ENCODE measurements around the gene MRGPRD.

MRGPRD gene

DNA sequence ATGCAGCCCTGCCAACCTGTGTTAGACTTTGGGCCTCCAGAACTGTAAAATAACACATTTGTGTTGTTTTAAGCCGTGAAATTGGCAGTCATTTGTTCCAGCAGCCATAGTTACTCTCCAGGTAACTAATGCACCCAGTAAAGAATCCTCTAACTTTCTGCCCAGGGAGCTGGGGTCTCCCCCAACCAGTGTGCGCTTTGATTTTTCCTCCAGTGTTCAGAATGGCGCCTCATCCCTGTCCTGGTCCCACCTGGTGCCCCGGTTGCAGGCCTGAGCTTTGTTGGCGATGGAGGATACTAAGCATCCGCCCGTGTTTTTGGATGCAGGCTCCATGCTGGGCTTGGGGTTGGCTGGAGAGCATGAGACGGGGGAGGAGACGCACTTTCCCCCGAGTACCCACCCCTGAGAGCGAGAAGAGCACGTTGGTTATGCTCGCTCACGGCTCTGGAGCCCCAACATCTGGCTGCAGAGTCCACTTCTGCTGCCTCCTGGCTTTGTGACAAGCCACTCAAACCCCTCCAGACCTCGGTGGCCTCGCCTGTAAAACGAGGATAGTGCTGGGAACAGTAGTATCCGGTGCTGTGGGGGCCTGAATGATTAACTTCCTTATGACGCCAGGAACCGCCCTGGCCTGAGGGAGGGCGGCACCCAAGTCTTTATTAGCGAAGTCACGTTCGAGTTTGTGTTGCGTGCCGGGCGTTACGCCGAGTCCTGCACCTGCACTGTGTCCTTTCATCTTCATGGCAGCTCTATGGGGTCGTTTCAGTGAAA is 25.8 kb downstream of the MRGPRD start:
- no peaks in the 10 kb centered on the region for H3K36me3 ChIP-seq (ENCODE audit: insufficient read depth, low read length)
- no peak overlapping the region for H3K4me2 ChIP-seq (ENCODE audit: insufficient read depth, low read length)
- H3K9ac ChIP-seq (ENCODE audit: low read depth, low read length) = no peak overlapping the region
- no peak for TF ChIP-seq EZH2 (IDR thresholded peaks at IDR 0.05; ENCODE audit: borderline replicate concordance, low read depth, low read length, severe bottlenecking)
- TF ChIP-seq, protein P1, sequence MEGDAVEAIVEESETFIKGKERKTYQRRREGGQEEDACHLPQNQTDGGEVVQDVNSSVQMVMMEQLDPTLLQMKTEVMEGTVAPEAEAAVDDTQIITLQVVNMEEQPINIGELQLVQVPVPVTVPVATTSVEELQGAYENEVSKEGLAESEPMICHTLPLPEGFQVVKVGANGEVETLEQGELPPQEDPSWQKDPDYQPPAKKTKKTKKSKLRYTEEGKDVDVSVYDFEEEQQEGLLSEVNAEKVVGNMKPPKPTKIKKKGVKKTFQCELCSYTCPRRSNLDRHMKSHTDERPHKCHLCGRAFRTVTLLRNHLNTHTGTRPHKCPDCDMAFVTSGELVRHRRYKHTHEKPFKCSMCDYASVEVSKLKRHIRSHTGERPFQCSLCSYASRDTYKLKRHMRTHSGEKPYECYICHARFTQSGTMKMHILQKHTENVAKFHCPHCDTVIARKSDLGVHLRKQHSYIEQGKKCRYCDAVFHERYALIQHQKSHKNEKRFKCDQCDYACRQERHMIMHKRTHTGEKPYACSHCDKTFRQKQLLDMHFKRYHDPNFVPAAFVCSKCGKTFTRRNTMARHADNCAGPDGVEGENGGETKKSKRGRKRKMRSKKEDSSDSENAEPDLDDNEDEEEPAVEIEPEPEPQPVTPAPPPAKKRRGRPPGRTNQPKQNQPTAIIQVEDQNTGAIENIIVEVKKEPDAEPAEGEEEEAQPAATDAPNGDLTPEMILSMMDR (IDR thresholded peaks at IDR 0.05; ENCODE audit: borderline replicate concordance, extremely low read depth, low read length, poor library complexity, severe bottlenecking) = no peak
- H4K20me1 ChIP-seq (ENCODE audit: insufficient read depth, low read length) = no peaks in the 10 kb centered on the region; the same call in 1 of the 2 replicates
- H3K27ac ChIP-seq (ENCODE audit: low read length) = no peak overlapping the region
- no peaks in the 10 kb centered on the region for H3K27me3 ChIP-seq (ENCODE audit: insufficient read depth, low read length, poor library complexity)
- no peaks in the 10 kb centered on the region for H3K79me2 ChIP-seq (ENCODE audit: insufficient read depth, low read length)
- no peak for DNase-seq
- no peak overlapping the region for H3K4me3 ChIP-seq (ENCODE audit: low read depth in 1 of 2, low read length in 2 of 2)
- no peaks in the 10 kb centered on the region for H3K4me1 ChIP-seq (ENCODE audit: insufficient read depth, low read length)
- no peak overlapping the region for H2AFZ ChIP-seq (ENCODE audit: low read depth, low read length)
- no peak for ATAC-seq (ENCODE audit: insufficient read depth, low read depth)
- no peaks in the 10 kb centered on the region for H3K9me3 ChIP-seq (ENCODE audit: insufficient read depth, low read length, severe bottlenecking)

DNA sequence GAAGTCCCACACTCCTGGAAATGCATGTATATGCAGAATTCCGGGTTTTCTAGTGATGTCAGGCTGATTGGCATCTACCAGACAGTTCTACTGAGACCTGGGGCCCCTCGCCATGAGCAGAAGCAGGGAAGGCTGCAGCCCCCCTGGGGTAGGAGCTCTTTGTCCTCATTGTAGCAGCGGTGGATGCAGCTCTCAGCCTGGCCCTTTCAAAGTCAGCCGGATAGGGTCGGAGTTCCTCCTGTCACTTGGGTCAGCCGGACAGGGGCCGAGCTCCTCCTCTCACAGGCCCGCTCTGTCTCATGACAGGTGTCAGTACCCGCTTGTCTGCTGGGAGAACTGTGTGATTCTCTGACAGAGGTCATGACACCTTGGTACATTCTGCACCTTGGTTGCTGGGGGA is 30.0 kb downstream of the MRGPRD start:
- DNase-seq (no peak), ATAC-seq (ENCODE audit: insufficient read depth, low read depth) (no peak)
- H3K9ac ChIP-seq (ENCODE audit: low read depth, low read length) = no peak overlapping the region
- H3K4me1 ChIP-seq (ENCODE audit: insufficient read depth, low read length) = no peaks in the 10 kb centered on the region
- no peaks in the 10 kb centered on the region for H3K27me3 ChIP-seq (ENCODE audit: insufficient read depth, low read length, poor library complexity)
- no peaks in the 10 kb centered on the region for H3K36me3 ChIP-seq (ENCODE audit: insufficient read depth, low read length)
- H4K20me1 ChIP-seq (ENCODE audit: insufficient read depth, low read length) = no peaks in the 10 kb centered on the region
- no peak overlapping the region for H3K27ac ChIP-seq (ENCODE audit: low read length)
- TF ChIP-seq EZH2 (IDR thresholded peaks at IDR 0.05; ENCODE audit: borderline replicate concordance, low read depth, low read length, severe bottlenecking) = no peak
- TF ChIP-seq, protein P1 (IDR thresholded peaks at IDR 0.05; ENCODE audit: borderline replicate concordance, extremely low read depth, low read length, poor library complexity, severe bottlenecking) = no peak
- H3K4me2 ChIP-seq (ENCODE audit: insufficient read depth, low read length) = no peak overlapping the region
- H3K79me2 ChIP-seq (ENCODE audit: insufficient read depth, low read length) = no peaks in the 10 kb centered on the region
- H3K9me3 ChIP-seq (ENCODE audit: insufficient read depth, low read length, severe bottlenecking) = no peaks in the 10 kb centered on the region
- no peak overlapping the region for H3K4me3 ChIP-seq (ENCODE audit: low read depth in 1 of 2, low read length in 2 of 2)
- H2AFZ ChIP-seq (ENCODE audit: low read depth, low read length) = no peak overlapping the region

DNA sequence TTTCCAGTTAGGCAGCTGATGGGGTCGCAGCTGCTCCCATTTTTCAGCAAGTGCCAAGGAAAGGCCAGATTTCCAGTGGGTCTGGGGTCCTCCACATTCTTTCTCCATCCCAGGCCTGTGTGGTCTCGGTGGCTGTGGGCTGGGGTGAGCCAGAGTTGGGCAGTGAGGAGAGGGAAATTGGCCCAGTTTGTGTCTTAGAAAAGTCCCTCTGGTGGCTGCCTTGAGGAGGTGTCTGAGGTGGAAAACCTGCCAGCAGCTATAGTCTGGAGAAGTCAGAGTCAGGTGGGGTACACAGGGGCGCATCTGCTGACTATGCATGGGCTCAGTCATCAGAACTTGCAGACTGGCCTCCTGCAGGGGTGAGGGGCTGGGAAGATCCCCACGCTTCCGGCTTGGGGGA is 30.5 kb downstream of the MRGPRD start:
- TF ChIP-seq, protein P1 (IDR thresholded peaks at IDR 0.05; ENCODE audit: borderline replicate concordance, extremely low read depth, low read length, poor library complexity, severe bottlenecking) = peak; percentile 38
- TF ChIP-seq EZH2 (IDR thresholded peaks at IDR 0.05; ENCODE audit: borderline replicate concordance, low read depth, low read length, severe bottlenecking) = no peak
- no peaks in the 10 kb centered on the region for H3K27me3 ChIP-seq (ENCODE audit: insufficient read depth, low read length, poor library complexity)
- DNase-seq (no peak), ATAC-seq (ENCODE audit: insufficient read depth, low read depth) (peak; percentile 56; the same call in 2 of the 3 replicates)
- no peak overlapping the region for H3K27ac ChIP-seq (ENCODE audit: low read length)
- H3K36me3 ChIP-seq (ENCODE audit: insufficient read depth, low read length) = no peaks in the 10 kb centered on the region
- no peak overlapping the region for H3K9ac ChIP-seq (ENCODE audit: low read depth, low read length)
- no peak overlapping the region for H3K4me2 ChIP-seq (ENCODE audit: insufficient read depth, low read length)
- no peak overlapping the region for H3K4me3 ChIP-seq (ENCODE audit: low read depth in 1 of 2, low read length in 2 of 2)
- H3K79me2 ChIP-seq (ENCODE audit: insufficient read depth, low read length) = no peaks in the 10 kb centered on the region
- H4K20me1 ChIP-seq (ENCODE audit: insufficient read depth, low read length) = no peaks in the 10 kb centered on the region
- no peaks in the 10 kb centered on the region for H3K9me3 ChIP-seq (ENCODE audit: insufficient read depth, low read length, severe bottlenecking)
- no peak overlapping the region for H2AFZ ChIP-seq (ENCODE audit: low read depth, low read length)
- H3K4me1 ChIP-seq (ENCODE audit: insufficient read depth, low read length) = no peaks in the 10 kb centered on the region
